ENCODE results near the gene ZNF282.
A peak's percentile ranks its signal among the peaks of the same experiment; 100 is the strongest.

ZNF282 gene

DNA sequence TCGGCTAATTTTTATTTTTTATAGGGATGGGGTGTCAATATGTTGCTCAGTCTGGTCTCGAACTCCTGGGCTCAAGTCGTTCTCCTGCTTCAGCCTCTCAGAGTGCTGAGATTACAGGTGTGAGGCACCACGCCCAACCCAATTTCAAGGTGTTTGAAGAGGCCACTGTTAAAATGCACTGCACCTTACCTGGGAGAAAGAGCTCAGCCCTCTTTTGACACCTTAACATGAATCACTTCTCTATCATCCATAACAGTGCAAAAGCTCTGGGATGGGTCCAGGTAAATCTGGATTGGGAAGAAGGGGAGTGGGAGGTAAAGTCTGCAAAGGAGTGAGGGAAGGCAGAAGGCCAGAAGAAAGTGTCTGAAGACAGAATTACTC lies 557 bp upstream of the ZNF282 start:
- DNase-seq: no peak

GRCh38 chr7:149196151-149196704 lies 882 bp downstream of the ZNF282 start:
- peak; percentile 10 for DNase-seq

DNA sequence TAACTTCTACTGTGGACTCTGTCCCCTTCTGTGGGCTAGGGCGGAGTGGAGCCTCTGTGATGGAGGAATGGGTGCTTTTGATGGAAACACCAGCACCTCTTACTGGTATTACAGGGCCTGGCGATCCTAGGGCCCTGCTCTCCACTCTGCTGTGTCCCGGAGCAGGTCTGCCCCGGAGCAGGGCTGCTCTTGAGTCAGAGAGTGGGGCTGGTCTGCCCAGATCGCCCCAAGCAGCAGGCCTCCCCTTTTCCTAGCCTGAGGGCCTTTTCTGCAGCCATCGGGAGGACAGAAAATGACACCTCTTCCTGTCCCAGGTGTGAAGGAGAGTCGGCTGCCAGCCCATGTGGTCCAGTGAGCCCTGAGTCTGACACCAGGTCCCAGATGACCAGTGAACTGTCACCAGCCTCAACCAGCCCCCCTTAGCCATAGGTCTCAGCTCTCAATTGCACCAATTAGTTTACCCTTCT lies 1.4 kb downstream of the ZNF282 start:
- DNase-seq: peak; percentile 41

- DNase-seq: no peak
Observed at GRCh38 chr7:149197675-149198074, 2.3 kb downstream of the ZNF282 start.

DNA sequence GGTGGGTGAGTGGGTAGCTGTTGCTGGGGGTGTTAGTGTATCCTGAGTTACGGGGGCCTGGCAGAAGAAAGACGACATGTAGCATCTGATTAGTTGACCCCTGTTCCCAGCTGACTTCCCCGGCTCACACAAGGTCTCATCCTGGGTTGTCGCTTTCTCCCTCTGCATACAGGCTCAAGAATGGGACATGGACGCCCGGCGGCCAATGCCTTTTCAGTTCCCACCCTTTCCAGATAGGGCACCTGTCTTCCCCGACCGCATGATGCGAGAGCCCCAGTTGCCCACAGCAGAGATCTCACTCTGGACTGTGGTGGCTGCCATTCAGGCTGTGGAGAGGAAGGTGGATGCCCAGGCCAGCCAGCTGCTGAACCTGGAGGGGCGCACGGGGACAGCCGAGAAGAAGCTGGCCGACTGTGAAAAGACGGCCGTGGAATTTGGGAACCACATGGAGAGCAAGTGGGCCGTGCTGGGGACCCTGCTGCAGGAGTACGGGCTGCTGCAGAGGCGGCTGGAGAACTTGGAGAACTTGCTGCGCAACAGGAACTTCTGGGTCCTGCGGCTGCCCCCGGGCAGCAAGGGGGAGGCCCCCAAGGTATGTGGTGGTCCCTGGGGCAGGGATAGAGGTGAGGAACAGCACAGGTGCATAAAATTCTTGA lies 2.9 kb downstream of the ZNF282 start:
- DNase-seq: no peak

- peak; percentile 40 for DNase-seq
Observed at GRCh38 chr7:149199234-149199995, 4.1 kb downstream of the ZNF282 start.

- peak; percentile 11 for DNase-seq
Observed at GRCh38 chr7:149202831-149203231, 7.5 kb downstream of the ZNF282 start.

GRCh38 chr7:149205690-149206381 lies 10.5 kb downstream of the ZNF282 start:
- DNase-seq: no peak

GRCh38 chr7:149207324-149208035 lies 12.1 kb downstream of the ZNF282 start:
- DNase-seq: no peak

DNA sequence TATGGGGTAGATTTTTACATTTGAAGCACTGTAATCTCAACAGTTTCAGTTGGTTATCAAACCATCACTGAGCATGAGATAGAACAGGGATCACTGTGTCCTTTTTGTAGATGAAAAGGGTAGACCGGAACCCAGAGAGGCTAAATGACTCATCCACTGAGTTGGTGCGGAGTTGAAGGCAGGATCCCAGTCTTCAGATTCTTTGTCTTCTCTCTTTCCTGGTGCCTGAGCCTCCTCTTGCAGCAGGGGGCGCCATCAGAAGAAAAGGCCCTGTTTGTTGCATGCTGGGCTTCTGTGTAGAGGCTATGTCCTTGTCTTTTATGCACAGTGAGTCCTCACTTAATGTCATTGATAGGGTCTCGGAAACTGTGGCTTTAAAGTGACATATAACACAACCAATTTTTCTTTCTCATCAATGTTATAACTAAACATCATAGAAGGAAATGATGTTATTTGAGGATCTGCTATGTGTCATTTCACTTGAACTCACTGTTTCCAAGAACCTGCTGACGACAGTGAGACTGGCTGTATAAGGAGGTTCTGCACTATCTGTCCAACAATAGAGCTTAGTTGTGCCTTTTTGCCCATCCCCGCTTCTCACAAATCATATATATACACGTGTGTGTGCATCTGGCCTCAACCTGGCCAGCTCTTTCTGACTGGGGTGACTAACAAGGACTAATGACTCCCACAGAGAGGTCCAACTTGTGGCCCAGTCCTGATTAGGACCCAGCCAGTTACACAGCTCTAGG lies 14.3 kb downstream of the ZNF282 start:
- peak; percentile 80 for DNase-seq

- no peak for DNase-seq
Observed at GRCh38 chr7:149210551-149210950, 15.2 kb downstream of the ZNF282 start.

DNA sequence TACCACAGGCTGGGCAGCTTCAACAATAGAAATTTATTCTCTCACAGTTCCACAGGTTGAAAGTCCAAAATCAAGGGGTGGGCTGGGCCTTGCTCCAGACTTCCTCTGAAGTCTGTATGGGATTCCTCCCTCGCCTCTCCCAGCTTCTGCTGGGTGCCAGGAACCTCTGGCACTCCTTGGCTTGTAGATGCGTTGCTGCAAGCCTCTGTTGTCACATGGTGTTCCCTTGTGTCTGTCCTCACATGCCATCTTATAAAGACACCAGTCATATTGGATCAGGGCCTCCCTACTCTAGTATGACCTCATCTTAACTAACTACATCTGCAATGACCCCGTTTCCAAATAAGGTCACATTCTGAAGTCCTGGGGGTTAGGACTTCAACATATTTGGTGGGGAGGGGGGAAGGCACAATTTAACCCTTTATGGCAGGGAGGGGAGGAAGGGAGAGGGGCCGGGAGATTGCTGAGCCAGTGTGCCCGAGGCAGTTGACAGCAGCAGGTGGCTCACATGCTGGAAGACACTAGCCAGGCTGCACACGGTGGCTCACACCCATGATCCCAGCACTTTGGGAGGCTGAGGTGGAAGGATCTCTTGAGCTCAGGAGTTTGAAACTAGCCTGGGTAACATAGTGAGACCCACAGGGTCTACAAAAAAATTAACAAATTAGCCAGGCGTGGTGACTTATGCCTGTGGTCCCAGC lies 18.8 kb downstream of the ZNF282 start:
- no peak for DNase-seq

- DNase-seq: no peak
Observed at GRCh38 chr7:149216402-149216801, 21.1 kb downstream of the ZNF282 start.

DNA sequence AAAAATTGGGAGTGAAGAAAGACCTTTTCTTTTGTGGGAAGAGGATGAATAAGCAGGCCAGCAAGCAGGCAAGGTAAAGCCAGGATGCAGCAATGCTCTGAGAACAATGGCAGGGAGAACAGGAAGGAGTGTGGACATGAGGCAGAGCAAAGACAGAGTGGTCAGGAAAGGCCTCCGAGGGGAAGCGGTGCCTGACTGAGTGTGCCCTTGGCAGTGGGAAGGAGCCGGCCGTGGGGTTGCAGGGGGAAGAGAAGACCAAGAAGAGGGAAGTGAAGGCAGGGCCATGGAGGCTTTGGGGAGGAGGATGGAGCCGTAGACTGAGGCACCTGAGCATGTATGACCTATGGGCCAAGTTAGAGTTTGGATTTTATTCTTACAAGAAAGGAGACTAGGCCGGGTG lies 22.2 kb downstream of the ZNF282 start:
- DNase-seq: no peak

- no peak for DNase-seq
Observed at GRCh38 chr7:149218469-149219420, 23.4 kb downstream of the ZNF282 start.

- peak; percentile 92 for DNase-seq
Observed at GRCh38 chr7:149220534-149220933, 25.2 kb downstream of the ZNF282 start.

GRCh38 chr7:149223176-149223575 lies 27.8 kb downstream of the ZNF282 start:
- DNase-seq: no peak

DNA sequence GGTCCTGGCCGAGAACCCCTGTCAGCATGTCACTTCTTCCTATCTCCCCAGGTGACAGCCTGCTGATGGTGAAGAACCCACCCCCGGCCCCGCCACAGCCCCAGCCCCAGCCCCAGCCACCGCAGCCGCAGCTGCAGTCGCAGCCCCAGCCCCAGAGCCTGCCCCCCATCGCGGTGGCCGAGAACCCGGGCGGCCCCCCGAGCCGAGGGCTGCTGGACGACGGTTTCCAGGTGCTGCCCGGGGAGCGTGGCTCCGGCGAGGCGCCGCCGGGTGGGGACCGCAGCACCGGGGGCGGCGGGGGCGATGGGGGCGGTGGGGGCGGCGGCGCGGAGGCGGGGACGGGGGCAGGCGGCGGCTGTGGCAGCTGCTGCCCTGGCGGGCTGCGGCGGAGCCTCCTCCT lies 28.4 kb downstream of the ZNF282 start:
- DNase-seq: no peak

DNA sequence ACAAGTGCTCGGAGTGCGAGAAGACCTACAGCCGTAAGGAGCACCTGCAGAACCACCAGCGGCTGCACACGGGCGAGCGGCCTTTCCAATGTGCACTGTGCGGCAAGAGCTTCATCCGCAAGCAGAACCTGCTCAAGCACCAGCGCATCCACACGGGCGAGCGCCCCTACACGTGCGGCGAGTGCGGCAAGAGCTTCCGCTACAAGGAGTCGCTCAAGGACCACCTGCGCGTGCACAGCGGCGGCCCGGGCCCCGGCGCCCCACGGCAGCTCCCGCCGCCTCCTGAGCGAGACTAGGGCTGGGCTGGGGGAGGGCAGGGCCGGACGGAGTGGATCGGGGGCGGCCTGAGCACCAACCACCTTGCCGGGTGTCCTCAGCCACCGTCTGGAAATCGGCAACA lies 29.0 kb downstream of the ZNF282 start:
- no peak for DNase-seq

DNA sequence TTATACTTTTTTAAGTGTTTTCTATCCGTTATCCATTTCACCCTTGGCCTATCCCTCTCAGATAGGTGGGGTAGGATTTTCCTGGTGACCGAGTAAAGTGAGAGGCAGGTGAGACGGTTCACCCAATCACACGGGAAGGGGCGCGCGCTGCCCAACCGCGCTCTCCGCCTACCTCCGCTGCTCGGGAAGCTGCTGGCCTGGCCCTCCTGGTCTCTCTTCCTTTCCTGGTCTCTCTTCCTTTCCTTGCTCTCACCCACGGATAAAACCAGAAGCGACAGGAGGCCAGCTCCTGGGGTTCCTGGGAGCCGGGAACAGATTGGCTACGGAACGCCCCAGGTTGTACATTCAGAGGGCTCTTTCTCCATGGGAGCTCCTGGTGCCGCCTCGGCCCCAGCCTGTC lies 29.8 kb downstream of the ZNF282 start:
- DNase-seq: no peak

Data from EL (cell line).